ENCODE data around the gene RNASEH2B.

The RNASEH2B gene

GRCh38 chr13:50942630-50943311 is 33.2 kb downstream of the RNASEH2B start:
- no peak for DNase-seq

DNA sequence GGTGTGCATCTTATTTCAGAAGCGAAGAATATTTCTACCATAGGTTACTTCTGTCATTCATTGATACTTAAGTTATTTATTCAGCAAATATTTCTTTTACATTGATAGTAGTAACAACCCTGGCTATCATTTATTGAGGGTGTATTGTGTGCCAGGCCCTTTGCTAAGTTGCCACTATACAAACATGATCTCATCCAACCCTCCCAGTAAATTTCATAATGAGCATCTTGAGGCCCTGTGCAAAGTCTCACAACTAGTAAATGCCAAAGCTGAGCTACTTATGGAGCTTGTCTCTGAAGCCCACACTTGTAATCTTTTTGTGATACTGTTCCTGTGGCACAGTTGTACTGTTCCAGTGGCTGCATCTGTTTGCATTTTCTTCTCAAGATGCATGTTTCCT is 36.1 kb downstream of the RNASEH2B start:
- DNase-seq, result no peak

GRCh38 chr13:50948601-50949000 is 39.0 kb downstream of the RNASEH2B start:
- no peak for DNase-seq

- no peak for DNase-seq
Observed at GRCh38 chr13:50950849-50951248, 41.3 kb downstream of the RNASEH2B start.

DNA sequence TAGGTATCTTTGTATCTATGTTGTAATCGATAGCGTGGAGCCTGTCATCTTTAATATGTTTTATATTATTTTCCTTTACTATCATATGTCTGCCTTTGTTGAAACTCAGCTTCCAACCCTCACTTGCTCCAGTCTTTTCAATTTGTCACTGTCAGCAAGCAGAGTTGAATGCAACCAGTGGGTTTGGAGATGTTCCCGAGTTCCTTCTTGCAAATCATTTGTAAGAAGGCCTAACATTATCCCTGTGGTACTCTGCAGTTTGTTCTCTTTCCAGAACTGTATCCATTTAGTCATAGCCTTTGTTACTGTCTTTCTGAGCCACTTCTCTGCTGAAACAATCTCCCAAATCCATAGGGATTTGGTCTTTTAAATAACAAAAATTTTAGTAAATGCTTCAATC is 41.8 kb downstream of the RNASEH2B start:
- DNase-seq, result no peak

- no peak for DNase-seq
Observed at GRCh38 chr13:50955241-50955640, 45.6 kb downstream of the RNASEH2B start.

GRCh38 chr13:50955798-50956197 is 46.2 kb downstream of the RNASEH2B start:
- no peak for DNase-seq

DNA sequence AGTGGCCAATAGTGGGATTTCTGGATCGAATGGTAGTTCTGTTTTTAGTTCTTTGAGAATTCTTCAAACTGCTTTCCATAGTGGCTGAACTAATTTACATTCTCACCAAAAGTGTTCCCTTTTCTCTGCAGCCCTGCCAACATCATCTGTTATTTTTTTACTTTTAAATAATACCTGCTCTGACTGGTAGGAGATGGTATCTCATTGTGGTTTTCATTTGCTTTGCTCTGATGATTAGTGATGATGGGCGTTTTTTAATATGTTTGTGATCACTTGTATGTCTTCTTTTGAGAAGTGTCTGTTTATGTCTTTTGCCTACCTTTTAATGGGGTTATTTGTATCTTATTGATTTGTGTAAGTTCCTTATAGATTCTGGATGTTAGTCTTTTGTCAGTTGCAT is 48.0 kb downstream of the RNASEH2B start:
- no peak for DNase-seq

DNA sequence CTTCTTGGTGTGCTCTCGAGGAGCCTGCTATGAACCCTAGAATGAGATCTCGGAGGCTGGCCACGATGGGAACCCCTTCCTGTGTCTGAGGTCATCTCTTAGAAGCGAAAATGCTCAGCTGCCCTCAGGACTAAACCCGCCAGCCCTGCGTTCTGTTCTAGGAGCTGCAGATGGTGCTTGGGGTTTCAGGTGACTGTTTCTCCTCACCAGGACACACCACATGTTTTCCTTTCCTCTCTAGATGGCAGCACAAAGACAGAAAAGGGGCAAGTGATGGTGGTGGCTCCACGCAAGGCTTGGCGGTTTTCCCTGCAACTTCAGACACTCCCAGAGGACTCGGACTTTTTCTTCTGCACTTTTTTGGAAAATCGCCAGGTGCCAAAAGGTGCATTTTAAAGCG is 60.1 kb downstream of the RNASEH2B start:
- DNase-seq, result no peak

DNA sequence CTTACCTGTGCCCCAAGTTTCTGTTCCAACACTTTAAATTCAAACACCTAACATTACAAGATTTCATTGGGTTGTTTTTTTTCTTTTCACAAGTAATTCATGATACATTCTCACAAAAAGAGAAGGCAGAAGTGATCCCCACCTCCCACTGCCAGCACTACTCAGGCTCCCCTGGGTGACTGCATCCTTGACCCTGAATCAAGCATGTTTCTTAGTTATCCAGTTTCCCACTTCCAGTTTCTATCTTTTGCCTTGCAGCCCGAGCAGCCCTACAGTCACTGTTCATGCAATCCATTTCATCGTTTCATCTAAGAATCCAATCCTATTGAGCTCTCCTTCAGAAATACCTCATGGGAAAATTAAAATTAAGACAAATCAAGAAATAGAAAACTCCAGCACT is 61.4 kb downstream of the RNASEH2B start:
- no peak for DNase-seq

DNA sequence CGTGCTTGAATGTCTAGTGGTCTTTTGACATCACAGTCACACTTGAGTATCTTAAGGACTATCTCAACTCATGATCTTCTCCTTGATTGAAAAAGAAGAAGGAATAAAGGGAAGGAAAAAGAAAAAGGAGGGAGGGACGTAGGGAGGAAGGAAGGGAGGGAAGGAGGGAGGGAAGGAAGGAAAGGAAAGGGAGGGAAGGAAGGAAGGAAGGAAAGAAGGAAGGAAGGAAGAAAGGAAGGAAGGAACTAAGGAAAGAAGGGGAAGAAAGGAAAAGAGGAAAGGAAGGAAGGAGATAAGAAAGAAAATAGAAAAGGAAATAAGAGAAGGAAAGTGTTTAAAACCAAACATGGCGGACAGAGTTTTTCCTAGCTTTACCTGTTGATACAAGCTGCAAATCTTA is 64.7 kb downstream of the RNASEH2B start:
- DNase-seq, result no peak

DNA sequence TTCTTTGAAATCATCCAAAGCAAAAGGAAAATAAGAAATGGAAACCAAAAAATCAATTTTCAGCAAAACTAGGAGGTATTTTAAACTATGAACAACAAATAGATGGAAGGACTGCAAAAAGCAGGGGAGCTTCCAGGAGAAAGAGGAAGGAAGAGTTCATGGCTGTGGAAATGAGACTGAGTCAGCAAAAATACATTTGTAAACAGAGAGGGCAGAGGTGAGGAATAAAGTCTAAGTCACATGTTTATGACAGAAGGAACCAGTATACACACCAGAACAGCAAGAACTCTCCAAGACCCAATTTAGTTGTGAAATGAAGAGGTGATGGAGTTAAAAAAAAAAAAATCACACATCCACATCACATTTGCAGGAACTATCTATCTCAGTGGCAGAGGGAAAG is 69.6 kb downstream of the RNASEH2B start:
- DNase-seq, result no peak

GRCh38 chr13:50981686-50982085 is 72.1 kb downstream of the RNASEH2B start:
- DNase-seq, result no peak

- no peak for DNase-seq
Observed at GRCh38 chr13:50989476-50989875, 79.9 kb downstream of the RNASEH2B start.

DNA sequence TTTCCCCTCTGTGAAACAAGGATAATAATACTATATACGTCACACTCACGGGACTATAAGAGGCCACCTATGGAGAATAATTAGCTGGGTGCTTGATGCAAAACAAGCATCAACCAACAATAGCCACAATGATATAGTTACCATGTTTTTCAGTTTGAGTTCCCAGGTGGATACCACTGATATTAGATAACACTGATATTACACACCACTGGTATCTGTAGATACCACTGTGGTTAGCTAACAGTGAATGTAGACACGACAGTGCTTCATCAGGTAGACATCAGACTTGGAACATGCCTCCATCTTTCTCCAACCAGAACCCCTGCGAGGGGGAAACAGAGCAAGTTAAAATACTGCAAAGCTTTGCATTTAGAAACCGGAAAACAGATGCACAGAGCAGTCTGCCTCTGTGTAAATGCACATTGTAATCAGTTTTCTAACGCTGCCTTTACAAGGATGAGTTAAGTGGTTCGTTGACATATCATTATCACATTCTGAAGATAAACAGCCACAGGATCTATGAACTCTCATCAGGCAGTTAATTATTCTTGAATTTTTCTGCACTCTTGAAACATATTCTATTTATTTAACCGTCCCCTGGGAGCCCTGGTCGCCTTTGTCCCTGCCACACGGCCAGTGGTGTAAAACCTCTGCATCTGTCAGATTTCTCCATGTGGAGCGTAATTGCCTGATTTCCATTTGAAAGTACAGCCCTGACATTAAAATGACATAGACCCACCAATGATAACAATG is 80.7 kb downstream of the RNASEH2B start:
- DNase-seq, result no peak

DNA sequence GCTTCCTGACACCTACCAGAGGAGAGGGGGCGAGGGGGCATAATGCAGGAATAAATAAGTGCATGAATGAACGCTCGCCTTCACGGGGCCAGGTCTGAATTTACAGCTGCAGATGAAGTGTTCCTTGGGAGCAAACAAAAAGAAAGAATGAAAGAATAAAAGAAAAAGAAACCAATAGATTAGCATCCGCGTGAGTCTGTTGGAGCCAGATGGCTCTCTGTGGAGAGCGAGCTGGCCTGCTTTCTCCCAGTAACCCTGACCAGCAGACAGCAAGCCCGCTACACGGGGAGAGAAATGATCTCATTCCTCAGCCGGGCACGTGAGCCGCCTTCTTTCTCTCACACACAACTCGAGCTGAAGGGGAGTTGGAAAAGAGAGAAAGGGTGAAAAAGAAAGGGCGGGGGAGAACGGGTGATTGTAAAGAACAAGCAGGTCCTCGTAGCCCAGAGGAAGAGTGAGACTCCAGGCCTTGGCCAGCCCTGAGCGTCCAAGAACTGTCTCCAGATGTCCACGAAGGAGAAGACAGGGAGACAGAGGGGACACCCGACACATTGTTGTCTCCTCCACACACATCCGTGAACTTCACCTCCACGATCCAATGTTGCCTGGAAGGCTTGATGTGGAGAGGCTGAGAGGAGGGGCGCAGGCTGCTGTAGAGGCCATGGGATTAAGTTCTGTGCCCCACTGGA is 81.4 kb downstream of the RNASEH2B start:
- no peak for DNase-seq

- DNase-seq, result no peak
Observed at GRCh38 chr13:50991579-50992521, 82.3 kb downstream of the RNASEH2B start.

DNA sequence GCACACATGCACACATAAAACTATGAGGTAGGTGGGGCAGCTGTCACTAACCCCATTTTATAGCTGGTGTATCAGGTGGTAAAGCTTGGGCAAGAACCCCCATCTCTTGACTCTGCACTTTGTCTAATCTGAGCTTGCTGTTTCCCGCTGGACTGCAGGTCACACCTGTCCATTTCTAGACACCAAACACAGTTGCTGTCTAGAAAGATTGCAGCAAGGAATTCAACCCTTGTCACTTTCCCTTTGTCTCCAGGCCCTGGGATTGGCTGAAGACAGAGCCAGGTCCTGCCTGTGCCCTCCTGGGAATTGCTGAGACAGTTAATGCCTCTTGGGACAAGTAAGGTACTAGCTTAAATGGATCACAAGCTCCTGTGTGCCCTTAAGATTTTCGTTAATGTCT is 83.8 kb downstream of the RNASEH2B start:
- DNase-seq, result no peak

DNA sequence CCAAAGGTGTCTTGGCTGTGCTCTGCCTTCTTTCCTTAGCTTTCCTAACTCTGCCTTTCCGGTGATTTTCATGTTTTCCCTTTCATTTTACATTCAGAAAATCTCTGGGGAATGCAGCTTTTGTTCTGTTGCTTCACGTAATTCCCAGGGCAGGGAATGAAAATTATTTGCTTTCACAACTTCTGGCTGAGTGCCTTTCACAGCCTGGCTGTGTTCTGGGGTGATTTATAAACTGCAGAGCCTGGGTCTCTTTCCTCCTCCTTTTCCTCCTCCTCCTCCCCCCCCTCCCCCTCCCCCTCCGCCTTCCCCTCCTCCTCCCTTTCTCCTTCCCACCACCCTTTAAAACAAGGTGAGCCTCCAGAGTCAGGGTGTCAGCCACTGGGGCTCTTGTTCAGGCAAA is 84.3 kb downstream of the RNASEH2B start:
- no peak for DNase-seq

- DNase-seq, result no peak
Observed at GRCh38 chr13:50994651-50995050, 85.1 kb downstream of the RNASEH2B start.

GRCh38 chr13:50995854-50996253 is 86.3 kb downstream of the RNASEH2B start:
- no peak for DNase-seq

DNA sequence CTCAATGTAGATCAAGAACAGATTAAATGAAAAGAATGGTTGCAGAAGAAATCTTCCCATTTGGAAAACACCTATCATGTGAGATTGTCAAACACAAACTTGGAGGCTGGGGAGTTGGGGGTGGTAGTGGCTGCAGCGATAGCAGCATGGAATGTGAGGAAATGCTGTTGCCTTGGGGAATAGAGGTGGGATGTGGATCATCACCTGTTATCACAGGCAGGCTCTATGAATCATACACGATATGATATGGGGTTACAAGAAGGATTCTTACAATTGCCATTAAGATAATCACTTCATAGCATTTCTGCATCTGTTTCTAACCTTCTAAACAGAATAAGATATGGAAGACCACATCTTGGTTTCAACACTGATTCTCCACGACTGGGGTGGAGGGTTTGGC is 88.7 kb downstream of the RNASEH2B start:
- DNase-seq, result no peak

GRCh38 chr13:50999641-51000040 is 90.0 kb downstream of the RNASEH2B start:
- no peak for DNase-seq

All from right forelimb (tissue), 1 donor.